Measurements from ENCODE around the gene NDUFA3. TPM values are rescaled to one million over a fixed set of nuclear protein-coding genes. Genes with fewer than 3 reads are reported as not detected.

NDUFA3 gene
- total RNA-seq, 1 experiment from 2014 or later, result 144 TPM

DNA sequence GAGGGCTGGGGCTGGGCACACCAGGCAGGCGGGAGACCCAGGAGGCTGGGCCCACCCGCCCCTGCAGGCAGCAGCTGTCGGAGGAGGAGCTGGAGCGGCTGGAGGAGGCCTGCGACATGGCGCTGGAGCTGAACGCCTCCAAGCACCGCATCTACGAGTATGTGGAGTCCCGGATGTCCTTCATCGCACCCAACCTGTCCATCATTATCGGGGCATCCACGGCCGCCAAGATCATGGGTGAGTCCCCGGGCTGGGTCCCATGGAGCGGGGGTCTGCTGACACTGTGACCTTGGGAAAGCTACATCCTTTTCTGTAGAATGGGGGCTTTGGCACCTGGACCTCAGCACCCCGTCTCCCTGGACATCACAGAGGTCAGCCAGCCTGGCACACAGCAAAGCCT, 21.0 kb downstream of the NDUFA3 start:
- no peak for DNase-seq (ENCODE audit: low spot score)
- Histone ChIP-seq H3K4me3 (ENCODE audit: low read depth, low read length, poor library complexity, severe bottlenecking) (no peak overlapping the region), H3K9me3 (ENCODE audit: low read depth, low read length, poor library complexity, severe bottlenecking) (no peaks in the 10 kb centered on the region), H3K36me3 (ENCODE audit: insufficient read depth, low read length, poor library complexity, severe bottlenecking) (peaks cover 59% of the 10 kb centered on the region), H3K27me3 (replicated peaks; ENCODE audit: insufficient read depth, low read depth, low read length, poor library complexity) (no peaks in the 10 kb centered on the region), H3K4me1 (ENCODE audit: insufficient read depth, low read length, poor library complexity, severe bottlenecking) (no peaks in the 10 kb centered on the region), H3K27ac (ENCODE audit: low read depth, low read length, poor library complexity, severe bottlenecking) (no peak overlapping the region)
- intact Hi-C loops (cut with micrococcal nuclease; ENCODE audit: unreplicated experiment), result no loop called here
- TF ChIP-seq, protein P1, sequence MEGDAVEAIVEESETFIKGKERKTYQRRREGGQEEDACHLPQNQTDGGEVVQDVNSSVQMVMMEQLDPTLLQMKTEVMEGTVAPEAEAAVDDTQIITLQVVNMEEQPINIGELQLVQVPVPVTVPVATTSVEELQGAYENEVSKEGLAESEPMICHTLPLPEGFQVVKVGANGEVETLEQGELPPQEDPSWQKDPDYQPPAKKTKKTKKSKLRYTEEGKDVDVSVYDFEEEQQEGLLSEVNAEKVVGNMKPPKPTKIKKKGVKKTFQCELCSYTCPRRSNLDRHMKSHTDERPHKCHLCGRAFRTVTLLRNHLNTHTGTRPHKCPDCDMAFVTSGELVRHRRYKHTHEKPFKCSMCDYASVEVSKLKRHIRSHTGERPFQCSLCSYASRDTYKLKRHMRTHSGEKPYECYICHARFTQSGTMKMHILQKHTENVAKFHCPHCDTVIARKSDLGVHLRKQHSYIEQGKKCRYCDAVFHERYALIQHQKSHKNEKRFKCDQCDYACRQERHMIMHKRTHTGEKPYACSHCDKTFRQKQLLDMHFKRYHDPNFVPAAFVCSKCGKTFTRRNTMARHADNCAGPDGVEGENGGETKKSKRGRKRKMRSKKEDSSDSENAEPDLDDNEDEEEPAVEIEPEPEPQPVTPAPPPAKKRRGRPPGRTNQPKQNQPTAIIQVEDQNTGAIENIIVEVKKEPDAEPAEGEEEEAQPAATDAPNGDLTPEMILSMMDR (conservative IDR thresholded peaks at IDR 0.05; ENCODE audit: low read depth, low read length), result no peak
- no peak for TF ChIP-seq EZH2 (IDR thresholded peaks at IDR 0.05; ENCODE audit: borderline replicate concordance, low read depth, low read length, poor library complexity, severe bottlenecking)
- ChIA-PET CTCF (no interaction called here), POLR2A (ENCODE audit: low non-redundant PET) (interaction anchor here (0.5 to 0.6 kb wide), 2 partner anchors 8 to 699 kb away, joined by 3 to 4 read pairs; partner anchors contain the start of genes PRPF31 and TFPT)
- BruUV-seq (replicated peaks), result no TSS peak

DNA sequence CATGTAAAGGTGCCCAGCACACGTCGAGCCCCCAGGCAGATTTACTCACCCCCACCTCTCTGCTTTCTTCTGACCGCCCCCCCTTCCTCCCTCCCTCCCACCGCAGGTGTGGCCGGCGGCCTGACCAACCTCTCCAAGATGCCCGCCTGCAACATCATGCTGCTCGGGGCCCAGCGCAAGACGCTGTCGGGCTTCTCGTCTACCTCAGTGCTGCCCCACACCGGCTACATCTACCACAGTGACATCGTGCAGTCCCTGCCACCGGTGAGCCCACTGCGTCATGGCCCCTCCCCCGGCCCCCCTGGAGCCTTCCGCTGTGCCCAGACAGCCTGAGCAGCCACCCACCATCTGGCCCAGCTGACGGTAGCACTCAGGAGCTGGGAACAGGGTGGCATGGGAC, 21.7 kb downstream of the NDUFA3 start:
- DNase-seq (ENCODE audit: low spot score), result no peak
- Histone ChIP-seq H3K4me3 (ENCODE audit: low read depth, low read length, poor library complexity, severe bottlenecking) (no peak overlapping the region), H3K36me3 (ENCODE audit: insufficient read depth, low read length, poor library complexity, severe bottlenecking) (peaks cover 59% of the 10 kb centered on the region), H3K27ac (ENCODE audit: low read depth, low read length, poor library complexity, severe bottlenecking) (no peak overlapping the region), H3K9me3 (ENCODE audit: low read depth, low read length, poor library complexity, severe bottlenecking) (no peaks in the 10 kb centered on the region), H3K27me3 (replicated peaks; ENCODE audit: insufficient read depth, low read depth, low read length, poor library complexity) (no peaks in the 10 kb centered on the region), H3K4me1 (ENCODE audit: insufficient read depth, low read length, poor library complexity, severe bottlenecking) (no peaks in the 10 kb centered on the region)
- no peak for TF ChIP-seq EZH2 (IDR thresholded peaks at IDR 0.05; ENCODE audit: borderline replicate concordance, low read depth, low read length, poor library complexity, severe bottlenecking)
- intact Hi-C loops (cut with micrococcal nuclease; ENCODE audit: unreplicated experiment), result no loop called here
- CTCF ChIA-PET, result no interaction called here
- POLR2A ChIA-PET (ENCODE audit: low non-redundant PET), result no interaction called here
- no TSS peak for BruUV-seq (replicated peaks)

DNA sequence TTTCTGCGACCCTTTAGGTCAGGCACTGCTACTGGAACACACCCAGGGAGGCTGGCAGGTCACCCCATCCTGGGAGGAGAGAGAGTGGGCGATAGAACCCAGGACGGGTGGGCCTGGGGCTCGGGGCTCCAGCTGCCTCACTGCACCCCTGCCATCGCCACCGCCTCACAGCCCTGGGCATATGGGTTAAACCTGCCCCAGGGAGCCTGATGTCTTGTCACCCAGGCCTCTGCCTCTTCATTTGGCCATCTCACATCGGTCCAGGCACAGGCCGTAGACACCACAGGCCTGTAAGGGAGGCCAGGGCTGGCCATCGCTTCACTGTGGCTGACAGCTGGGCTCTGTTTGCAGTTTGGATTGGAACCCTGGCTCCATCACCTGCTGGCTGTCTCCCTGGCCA, 23.1 kb downstream of the NDUFA3 start:
- H3K9me3 ChIP-seq (ENCODE audit: low read depth, low read length, poor library complexity, severe bottlenecking), result no peaks in the 10 kb centered on the region
- no TSS peak for BruUV-seq (replicated peaks)
- CTCF ChIA-PET, result no interaction called here
- DNase-seq (ENCODE audit: low spot score), result no peak
- TF ChIP-seq, protein P1 (conservative IDR thresholded peaks at IDR 0.05; ENCODE audit: low read depth, low read length), result no peak
- POLR2A ChIA-PET (ENCODE audit: low non-redundant PET), result no interaction called here
- H3K4me1 ChIP-seq (ENCODE audit: insufficient read depth, low read length, poor library complexity, severe bottlenecking), result no peaks in the 10 kb centered on the region
- H3K36me3 ChIP-seq (ENCODE audit: insufficient read depth, low read length, poor library complexity, severe bottlenecking), result peaks cover 58% of the 10 kb centered on the region
- no peaks in the 10 kb centered on the region for H3K27me3 ChIP-seq (replicated peaks; ENCODE audit: insufficient read depth, low read depth, low read length, poor library complexity)
- no peak overlapping the region for H3K4me3 ChIP-seq (ENCODE audit: low read depth, low read length, poor library complexity, severe bottlenecking)
- H3K27ac ChIP-seq (ENCODE audit: low read depth, low read length, poor library complexity, severe bottlenecking), result no peak overlapping the region
- intact Hi-C loops (cut with micrococcal nuclease; ENCODE audit: unreplicated experiment), result no loop called here

DNA sequence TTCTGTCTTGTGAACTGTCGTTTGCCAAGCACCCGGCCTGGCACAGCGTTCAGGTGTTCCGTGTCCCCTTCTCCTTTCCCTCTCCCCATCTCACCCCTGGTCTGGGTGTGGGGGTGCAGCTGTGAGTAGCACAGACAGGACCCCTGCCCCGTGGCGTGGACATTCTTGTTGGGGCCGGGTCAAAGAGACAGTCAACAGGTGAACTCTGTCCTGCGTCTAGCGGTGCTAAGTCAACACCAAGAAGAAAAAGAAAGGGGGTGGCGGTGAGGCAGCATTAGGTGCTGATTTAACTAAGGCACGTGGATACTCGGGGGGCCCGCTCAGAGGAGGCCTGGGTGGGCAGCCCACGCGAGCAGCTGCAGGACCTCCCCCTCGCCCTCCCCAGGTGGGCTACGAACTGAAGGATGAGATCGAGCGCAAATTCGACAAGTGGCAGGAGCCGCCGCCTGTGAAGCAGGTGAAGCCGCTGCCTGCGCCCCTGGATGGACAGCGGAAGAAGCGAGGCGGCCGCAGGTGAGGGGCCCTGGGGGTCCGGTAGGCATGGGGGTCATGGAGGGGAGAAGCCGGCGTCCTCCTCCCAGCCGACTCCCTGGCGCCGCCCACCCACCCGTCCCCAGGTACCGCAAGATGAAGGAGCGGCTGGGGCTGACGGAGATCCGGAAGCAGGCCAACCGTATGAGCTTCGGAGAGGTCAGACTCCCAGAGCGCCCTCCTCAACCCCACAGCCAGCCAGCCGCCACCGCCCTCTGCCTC, 25.2 kb downstream of the NDUFA3 start:
- Histone ChIP-seq H3K9me3 (ENCODE audit: low read depth, low read length, poor library complexity, severe bottlenecking) (no peaks in the 10 kb centered on the region), H3K4me1 (ENCODE audit: insufficient read depth, low read length, poor library complexity, severe bottlenecking) (no peaks in the 10 kb centered on the region), H3K4me3 (ENCODE audit: low read depth, low read length, poor library complexity, severe bottlenecking) (no peak overlapping the region), H3K27me3 (replicated peaks; ENCODE audit: insufficient read depth, low read depth, low read length, poor library complexity) (no peaks in the 10 kb centered on the region), H3K27ac (ENCODE audit: low read depth, low read length, poor library complexity, severe bottlenecking) (no peak overlapping the region), H3K36me3 (ENCODE audit: insufficient read depth, low read length, poor library complexity, severe bottlenecking) (peaks cover 51% of the 10 kb centered on the region)
- ChIA-PET POLR2A (ENCODE audit: low non-redundant PET) (no interaction called here), CTCF (no interaction called here)
- TF ChIP-seq EZH2 (IDR thresholded peaks at IDR 0.05; ENCODE audit: borderline replicate concordance, low read depth, low read length, poor library complexity, severe bottlenecking), result no peak
- TF ChIP-seq, protein P1 (conservative IDR thresholded peaks at IDR 0.05; ENCODE audit: low read depth, low read length), result no peak
- intact Hi-C loops (cut with micrococcal nuclease; ENCODE audit: unreplicated experiment), result no loop called here
- no TSS peak for BruUV-seq (replicated peaks)
- DNase-seq (ENCODE audit: low spot score), result no peak
